HEK293T (cell line): ENCODE measurements around the gene ITGA2.

ENCODE experiments used
- CTCF ChIA-PET: fragments of 350-600 bp; formaldehyde crosslinking; extraction: SDS; loops from one replicate; lab custom pipeline; 2021; ENCODE audit warnings: antibody characterized with exemption, inconsistent platforms; lab: Yijun Ruan, JAX
- POLR2A ChIA-PET: fragments of 350-600 bp; formaldehyde crosslinking; extraction: SDS; loops from one replicate; lab custom pipeline; 2020; ENCODE audit warnings: antibody characterized with exemption, inconsistent platforms; lab: Yijun Ruan, JAX
- DNase-seq: peaks from one replicate; pipeline ENCODE4 v3.0.0; 2012; ENCODE audit warnings: mixed read lengths; ENCODE audit errors: extremely low spot score
- ARNT ChIP-seq: fragments of 450-650 bp; IDR thresholded peaks from 2 replicates; pipeline ENCODE4 v1.6.1; 2017; ENCODE audit warnings: mild to moderate bottlenecking
- BHLHE40 ChIP-seq: fragments of 450-650 bp; IDR thresholded peaks from 2 replicates; pipeline ENCODE4 v1.6.1; 2016; ENCODE audit warnings: mild to moderate bottlenecking, moderate library complexity, borderline replicate concordance
- CTBP1 ChIP-seq: fragments of 450-650 bp; IDR thresholded peaks from 2 replicates; pipeline ENCODE4 v1.6.1; 2016; ENCODE audit warnings: borderline replicate concordance
- ELF4 ChIP-seq: fragments of 450-650 bp; IDR thresholded peaks from 2 replicates; pipeline ENCODE4 v1.6.1; 2017; ENCODE audit warnings: antibody characterized with exemption
- FOXA1 ChIP-seq: fragments of 450-650 bp; IDR thresholded peaks from 2 replicates; pipeline ENCODE4 v1.6.1; 2016; ENCODE audit warnings: mild to moderate bottlenecking
- FOXK2 ChIP-seq: fragments of 450-650 bp; IDR thresholded peaks from 2 replicates; pipeline ENCODE4 v1.6.1; 2016; ENCODE audit warnings: mild to moderate bottlenecking
- FOXM1 ChIP-seq: fragments of 450-650 bp; IDR thresholded peaks from 2 replicates; pipeline ENCODE4 v1.6.1; 2017; ENCODE audit warnings: mild to moderate bottlenecking, borderline replicate concordance
- HDGF ChIP-seq: fragments of 450-650 bp; IDR thresholded peaks from 2 replicates; pipeline ENCODE4 v1.6.1; 2017; ENCODE audit warnings: antibody characterized with exemption, borderline replicate concordance
- L3MBTL2 ChIP-seq: fragments of 450-650 bp; conservative IDR thresholded peaks from 2 replicates; pipeline ENCODE4 v1.6.1; 2016; ENCODE audit warnings: mild to moderate bottlenecking
- LEF1 ChIP-seq: fragments of 450-650 bp; IDR thresholded peaks from 2 replicates; pipeline ENCODE4 v1.6.1; 2017; ENCODE audit warnings: mild to moderate bottlenecking, borderline replicate concordance
- NFRKB ChIP-seq: fragments of 450-650 bp; IDR thresholded peaks from 2 replicates; pipeline ENCODE4 v1.6.1; 2016; ENCODE audit warnings: mild to moderate bottlenecking, moderate library complexity
- PKNOX1 ChIP-seq: fragments of 450-650 bp; IDR thresholded peaks from 2 replicates; pipeline ENCODE4 v1.6.1; 2016
- SP1 ChIP-seq: fragments of 450-650 bp; IDR thresholded peaks from 2 replicates; pipeline ENCODE4 v1.6.1; 2017
- SUZ12 ChIP-seq: fragments of 450-650 bp; IDR thresholded peaks from 2 replicates; pipeline ENCODE4 v1.6.1; 2016; ENCODE audit warnings: mild to moderate bottlenecking
- TARDBP ChIP-seq: fragments of 450-650 bp; IDR thresholded peaks from 2 replicates; pipeline ENCODE4 v1.6.1; 2016
- ZNF384 ChIP-seq: fragments of 450-650 bp; IDR thresholded peaks from 2 replicates; pipeline ENCODE4 v1.6.1; 2016

Gene ITGA2

GRCh38 chr5:53123702-53124101, 134.6 kb downstream of the ITGA2 start:
- POLR2A ChIA-PET = interaction anchor here (1.3 kb wide), 1 partner anchor 14 kb away, joined by 3 read pairs; the partner anchor contains the start of gene MOCS2
- no peak for DNase-seq
- CTCF ChIA-PET = no interaction called here
- TF ChIP-seq FOXA1 (no peak), CTBP1 (no peak), L3MBTL2 (no peak), SUZ12 (no peak), PKNOX1 (no peak), ELF4 (no peak), NFRKB (no peak), ARNT (no peak), LEF1 (no peak), SP1 (no peak), BHLHE40 (no peak), HDGF (no peak), FOXK2 (no peak), FOXM1 (no peak), ZNF384 (no peak), TARDBP (no peak)

GRCh38 chr5:53126521-53126920, 137.4 kb downstream of the ITGA2 start:
- TF ChIP-seq L3MBTL2 = no peak
- no peak for TF ChIP-seq ZNF384
- TF ChIP-seq FOXK2 = no peak
- TF ChIP-seq SUZ12 = no peak
- TF ChIP-seq PKNOX1 = no peak
- TF ChIP-seq BHLHE40 = no peak
- TF ChIP-seq SP1 = no peak
- no peak for TF ChIP-seq HDGF
- no peak for TF ChIP-seq ARNT
- no peak for TF ChIP-seq NFRKB
- TF ChIP-seq LEF1 = no peak
- TF ChIP-seq TARDBP = no peak
- TF ChIP-seq FOXA1 = no peak
- ChIA-PET POLR2A (no interaction called here), CTCF (no interaction called here)
- DNase-seq = no peak

- POLR2A ChIA-PET = no interaction called here
- no peak for DNase-seq
- TF ChIP-seq SUZ12 (no peak), PKNOX1 (no peak), CTBP1 (no peak), L3MBTL2 (no peak), FOXK2 (no peak), HDGF (no peak), FOXA1 (no peak), FOXM1 (no peak), LEF1 (no peak), ZNF384 (no peak), ELF4 (no peak), SP1 (no peak), NFRKB (no peak), TARDBP (no peak), ARNT (no peak), BHLHE40 (no peak)
- CTCF ChIA-PET = no interaction called here
Measured at GRCh38 chr5:53127107-53127506, 138.0 kb downstream of the ITGA2 start.

DNA sequence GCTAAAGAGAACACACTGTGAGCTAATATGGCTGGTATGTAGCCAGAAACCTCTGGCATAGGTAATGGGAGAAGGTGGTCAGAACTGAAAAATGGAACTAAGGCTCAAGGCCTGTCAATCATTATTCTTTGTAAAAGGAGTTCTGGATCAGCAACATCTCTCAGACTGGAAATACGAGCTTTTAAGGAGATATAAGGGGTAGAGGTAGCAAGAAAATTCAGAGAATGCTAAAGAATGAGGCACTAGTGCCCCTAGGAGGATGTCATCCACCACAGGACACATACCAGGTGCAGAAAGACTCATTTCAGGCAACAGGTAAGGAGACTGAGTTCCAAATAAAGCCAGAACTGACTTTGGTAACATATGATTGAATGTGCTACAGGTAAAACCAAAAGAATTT, 139.3 kb downstream of the ITGA2 start:
- POLR2A ChIA-PET = no interaction called here
- no peak for DNase-seq
- TF ChIP-seq NFRKB = no peak
- TF ChIP-seq TARDBP = no peak
- peak; percentile 30; the same call in 1 of the 2 replicates for TF ChIP-seq PKNOX1
- TF ChIP-seq BHLHE40 = no peak
- no peak for TF ChIP-seq ELF4
- CTCF ChIA-PET = no interaction called here

- TF ChIP-seq FOXA1 (no peak), L3MBTL2 (no peak), FOXM1 (no peak), SUZ12 (no peak), CTBP1 (no peak)
- CTCF ChIA-PET = no interaction called here
- POLR2A ChIA-PET = no interaction called here
- no peak for DNase-seq
Measured at GRCh38 chr5:53130266-53130665, 141.1 kb downstream of the ITGA2 start.

- CTCF ChIA-PET = no interaction called here
- TF ChIP-seq PKNOX1 = no peak
- TF ChIP-seq LEF1 = no peak
- TF ChIP-seq TARDBP = no peak
- no peak for TF ChIP-seq FOXK2
- no peak for TF ChIP-seq BHLHE40
- no peak for TF ChIP-seq FOXM1
- TF ChIP-seq HDGF = no peak
- POLR2A ChIA-PET = no interaction called here
- no peak for DNase-seq
Measured at GRCh38 chr5:53133020-53133419, 143.9 kb downstream of the ITGA2 start.
